ENCODE results near the gene AKAP1. TPM values are rescaled to one million over a fixed set of nuclear protein-coding genes. Genes with fewer than 3 reads are reported as not detected.
A peak's percentile ranks its signal among the peaks of the same experiment; 100 is the strongest.

The AKAP1 gene
- total and polyA plus RNA-seq, 9 of the 15 experiments (the other 6 are each of a cell fraction or from before 2014, with no cell fraction given), result 12.9 to 63.8 (median 36.4) TPM

DNA sequence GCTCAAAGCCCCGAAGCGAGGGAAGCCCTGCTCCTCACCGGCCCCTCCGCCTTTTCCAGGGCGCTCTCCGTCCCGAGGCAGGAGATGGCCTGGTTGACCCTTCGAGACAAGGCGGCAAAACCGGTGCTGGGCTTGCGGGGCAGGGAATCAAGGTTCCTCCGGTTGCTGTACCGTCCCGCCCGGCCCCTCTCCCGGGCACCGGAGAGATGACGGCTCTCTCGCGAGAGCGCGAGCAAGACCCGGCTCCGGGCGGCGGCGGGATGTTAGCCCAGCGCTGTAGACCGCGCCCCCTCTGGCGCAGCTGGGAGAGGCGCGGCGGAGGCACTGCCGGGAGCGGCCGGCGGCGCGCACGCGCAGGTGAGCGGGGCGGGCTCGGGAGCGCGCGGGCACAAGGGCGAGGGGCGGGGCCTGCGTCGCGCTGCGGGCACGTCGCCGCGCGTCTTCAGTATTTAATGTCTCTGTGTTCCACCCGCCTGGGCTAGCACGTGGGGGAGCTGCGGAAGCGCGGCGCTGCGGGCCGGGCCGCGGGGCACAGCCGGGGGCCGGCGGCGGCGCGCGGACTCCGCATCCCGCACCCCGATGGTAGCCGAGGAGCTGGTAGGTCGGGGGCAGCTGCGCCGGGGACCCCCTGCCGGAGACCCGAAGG, at the start of gene AKAP1 (continued):
- TF ChIP-seq RBM15 (IDR thresholded peaks at IDR 0.05; ENCODE audit: insufficient read depth, low read length) (no peak), CLOCK (CRISPR knock-in tag; IDR thresholded peaks at IDR 0.05; ENCODE audit: borderline replicate concordance) (no peak), RBM25 (IDR thresholded peaks at IDR 0.05; ENCODE audit: low read depth, low read length, severe bottlenecking) (peak; percentile 95), ATF7 (IDR thresholded peaks at IDR 0.05) (peak; percentile 66), HCFC1 (IDR thresholded peaks at IDR 0.05; ENCODE audit: low read depth, low read length) (peak; percentile 64), RFX5 (IDR thresholded peaks at IDR 0.05; ENCODE audit: low read depth, low read length) (no peak), ZBTB7A (IDR thresholded peaks at IDR 0.05; ENCODE audit: borderline replicate concordance, control insufficient read depth, low read depth, low read length) (peak; percentile 48; the same call in 1 of the 2 replicates), NFE2L1 (tag; IDR thresholded peaks at IDR 0.05; ENCODE audit: borderline replicate concordance, low read depth) (no peak), VEZF1 (CRISPR knock-in tag; IDR thresholded peaks at IDR 0.05) (peak; percentile 85), SMAD1 (IDR thresholded peaks at IDR 0.05; ENCODE audit: low read depth, low read length, partially characterized antibody) (no peak), ERF (CRISPR knock-in tag; IDR thresholded peaks at IDR 0.05) (peak; percentile 71; the same call in 1 of the 2 replicates), GATA2 (CRISPR knock-in tag; IDR thresholded peaks at IDR 0.05) (no peak), NFYB (IDR thresholded peaks at IDR 0.05; ENCODE audit: extremely low read depth, insufficient read length) (no peak), ZNF717 (CRISPR knock-in tag; IDR thresholded peaks at IDR 0.05) (no peak; the same call in 1 of the 2 replicates), GATAD2B (IDR thresholded peaks at IDR 0.05; ENCODE audit: borderline replicate concordance) (peak; percentile 83), PHF20 (IDR thresholded peaks at IDR 0.05; ENCODE audit: partially characterized antibody) (peak; percentile 67), HIVEP1 (CRISPR knock-in tag; IDR thresholded peaks at IDR 0.05) (peak; percentile 76; the same call in 1 of the 2 replicates), FOSL1 (tag; conservative IDR thresholded peaks at IDR 0.05) (peak; percentile 77), NFRKB (IDR thresholded peaks at IDR 0.05; ENCODE audit: low read depth) (no peak), TAF15 (IDR thresholded peaks at IDR 0.05; ENCODE audit: low read depth, low read length) (no peak)
- TF ChIP-seq, protein P1, sequence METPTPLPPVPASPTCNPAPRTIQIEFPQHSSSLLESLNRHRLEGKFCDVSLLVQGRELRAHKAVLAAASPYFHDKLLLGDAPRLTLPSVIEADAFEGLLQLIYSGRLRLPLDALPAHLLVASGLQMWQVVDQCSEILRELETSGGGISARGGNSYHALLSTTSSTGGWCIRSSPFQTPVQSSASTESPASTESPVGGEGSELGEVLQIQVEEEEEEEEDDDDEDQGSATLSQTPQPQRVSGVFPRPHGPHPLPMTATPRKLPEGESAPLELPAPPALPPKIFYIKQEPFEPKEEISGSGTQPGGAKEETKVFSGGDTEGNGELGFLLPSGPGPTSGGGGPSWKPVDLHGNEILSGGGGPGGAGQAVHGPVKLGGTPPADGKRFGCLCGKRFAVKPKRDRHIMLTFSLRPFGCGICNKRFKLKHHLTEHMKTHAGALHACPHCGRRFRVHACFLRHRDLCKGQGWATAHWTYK (CRISPR knock-in tag; IDR thresholded peaks at IDR 0.05), result peak; percentile 16; the same call in 1 of the 2 replicates
- TF ChIP-seq, protein P2, sequence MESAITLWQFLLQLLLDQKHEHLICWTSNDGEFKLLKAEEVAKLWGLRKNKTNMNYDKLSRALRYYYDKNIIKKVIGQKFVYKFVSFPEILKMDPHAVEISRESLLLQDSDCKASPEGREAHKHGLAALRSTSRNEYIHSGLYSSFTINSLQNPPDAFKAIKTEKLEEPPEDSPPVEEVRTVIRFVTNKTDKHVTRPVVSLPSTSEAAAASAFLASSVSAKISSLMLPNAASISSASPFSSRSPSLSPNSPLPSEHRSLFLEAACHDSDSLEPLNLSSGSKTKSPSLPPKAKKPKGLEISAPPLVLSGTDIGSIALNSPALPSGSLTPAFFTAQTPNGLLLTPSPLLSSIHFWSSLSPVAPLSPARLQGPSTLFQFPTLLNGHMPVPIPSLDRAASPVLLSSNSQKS (CRISPR knock-in tag; IDR thresholded peaks at IDR 0.05), result no peak

Measured in K562 (cell line).